ENCODE results near the gene UCK2. TPM values are rescaled to one million over a fixed set of nuclear protein-coding genes. Genes with fewer than 3 reads are reported as not detected.

Gene UCK2
- total RNA-seq, 1 donor from 2014 or later = 44.2 TPM

DNA sequence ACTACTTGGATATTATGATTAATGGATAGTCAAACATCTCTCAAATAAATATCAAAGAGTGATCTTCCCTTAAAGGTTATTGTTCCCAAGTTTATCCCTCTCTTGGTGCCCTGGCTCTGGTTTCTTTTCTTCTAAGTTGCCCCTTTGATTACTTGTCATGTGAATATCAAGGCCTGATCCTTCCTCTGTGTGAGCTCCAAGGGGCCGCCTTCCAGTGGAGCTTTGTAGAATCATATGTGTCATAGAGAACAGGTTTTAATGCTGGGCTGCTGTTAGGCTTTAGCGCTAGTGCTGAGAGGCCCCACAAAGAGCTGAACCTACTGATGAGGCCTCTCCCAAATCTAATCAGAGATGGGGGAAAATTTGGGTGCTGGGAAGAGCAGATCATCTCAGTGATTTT lies 25.5 kb downstream of the UCK2 start:
- Mint-ChIP-seq H3K4me1 (ENCODE audit: low read depth) (peaks cover 75% of the 10 kb centered on the region), H3K36me3 (ENCODE audit: low read depth) (no peaks in the 10 kb centered on the region), H3K27ac (ENCODE audit: unreplicated experiment) (peak overlapping the region; percentile 53), H3K4me3 (ENCODE audit: unreplicated experiment) (no peak overlapping the region), H3K27me3 (ENCODE audit: low read depth) (no peaks in the 10 kb centered on the region), H3K9me3 (ENCODE audit: low read depth) (no peaks in the 10 kb centered on the region)
- no peak for DNase-seq (ENCODE audit: low spot score)
- TF ChIP-seq, protein P1, sequence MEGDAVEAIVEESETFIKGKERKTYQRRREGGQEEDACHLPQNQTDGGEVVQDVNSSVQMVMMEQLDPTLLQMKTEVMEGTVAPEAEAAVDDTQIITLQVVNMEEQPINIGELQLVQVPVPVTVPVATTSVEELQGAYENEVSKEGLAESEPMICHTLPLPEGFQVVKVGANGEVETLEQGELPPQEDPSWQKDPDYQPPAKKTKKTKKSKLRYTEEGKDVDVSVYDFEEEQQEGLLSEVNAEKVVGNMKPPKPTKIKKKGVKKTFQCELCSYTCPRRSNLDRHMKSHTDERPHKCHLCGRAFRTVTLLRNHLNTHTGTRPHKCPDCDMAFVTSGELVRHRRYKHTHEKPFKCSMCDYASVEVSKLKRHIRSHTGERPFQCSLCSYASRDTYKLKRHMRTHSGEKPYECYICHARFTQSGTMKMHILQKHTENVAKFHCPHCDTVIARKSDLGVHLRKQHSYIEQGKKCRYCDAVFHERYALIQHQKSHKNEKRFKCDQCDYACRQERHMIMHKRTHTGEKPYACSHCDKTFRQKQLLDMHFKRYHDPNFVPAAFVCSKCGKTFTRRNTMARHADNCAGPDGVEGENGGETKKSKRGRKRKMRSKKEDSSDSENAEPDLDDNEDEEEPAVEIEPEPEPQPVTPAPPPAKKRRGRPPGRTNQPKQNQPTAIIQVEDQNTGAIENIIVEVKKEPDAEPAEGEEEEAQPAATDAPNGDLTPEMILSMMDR (IDR thresholded peaks at IDR 0.05) = no peak

DNA sequence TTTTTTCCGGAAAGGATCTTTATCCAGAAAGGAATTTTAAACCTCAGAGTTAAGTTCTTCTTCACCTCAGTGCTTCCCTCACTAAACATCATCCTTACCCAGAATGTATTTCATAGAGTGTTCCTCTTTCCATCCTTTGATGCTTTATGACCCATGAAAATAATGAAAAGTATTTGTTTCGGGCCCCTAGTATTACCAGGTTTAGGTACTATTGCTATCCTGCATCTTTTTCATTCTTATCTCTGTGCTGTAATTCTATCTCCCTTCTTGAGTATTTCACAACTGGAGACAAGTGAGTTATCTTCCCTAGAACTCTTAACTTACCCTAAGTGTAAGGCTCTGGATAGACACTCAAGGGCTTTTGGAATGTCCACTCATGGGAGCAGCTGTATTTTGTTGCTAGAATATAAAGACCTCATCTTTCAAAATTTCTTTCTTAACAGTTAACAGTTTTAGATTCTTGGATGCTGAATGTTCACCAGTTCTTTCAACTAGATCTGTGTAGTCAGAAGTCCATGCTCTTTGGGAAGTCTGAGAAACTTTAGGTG lies 26.2 kb downstream of the UCK2 start:
- Mint-ChIP-seq H3K27ac (ENCODE audit: unreplicated experiment) (peak overlapping the region; percentile 94), H3K9me3 (ENCODE audit: low read depth) (no peaks in the 10 kb centered on the region), H3K27me3 (ENCODE audit: low read depth) (no peaks in the 10 kb centered on the region), H3K4me3 (ENCODE audit: unreplicated experiment) (peak overlapping the region; percentile 35), H3K4me1 (ENCODE audit: low read depth) (peaks cover 82% of the 10 kb centered on the region), H3K36me3 (ENCODE audit: low read depth) (no peaks in the 10 kb centered on the region)
- TF ChIP-seq, protein P1 (IDR thresholded peaks at IDR 0.05) = no peak
- no peak for DNase-seq (ENCODE audit: low spot score)

DNA sequence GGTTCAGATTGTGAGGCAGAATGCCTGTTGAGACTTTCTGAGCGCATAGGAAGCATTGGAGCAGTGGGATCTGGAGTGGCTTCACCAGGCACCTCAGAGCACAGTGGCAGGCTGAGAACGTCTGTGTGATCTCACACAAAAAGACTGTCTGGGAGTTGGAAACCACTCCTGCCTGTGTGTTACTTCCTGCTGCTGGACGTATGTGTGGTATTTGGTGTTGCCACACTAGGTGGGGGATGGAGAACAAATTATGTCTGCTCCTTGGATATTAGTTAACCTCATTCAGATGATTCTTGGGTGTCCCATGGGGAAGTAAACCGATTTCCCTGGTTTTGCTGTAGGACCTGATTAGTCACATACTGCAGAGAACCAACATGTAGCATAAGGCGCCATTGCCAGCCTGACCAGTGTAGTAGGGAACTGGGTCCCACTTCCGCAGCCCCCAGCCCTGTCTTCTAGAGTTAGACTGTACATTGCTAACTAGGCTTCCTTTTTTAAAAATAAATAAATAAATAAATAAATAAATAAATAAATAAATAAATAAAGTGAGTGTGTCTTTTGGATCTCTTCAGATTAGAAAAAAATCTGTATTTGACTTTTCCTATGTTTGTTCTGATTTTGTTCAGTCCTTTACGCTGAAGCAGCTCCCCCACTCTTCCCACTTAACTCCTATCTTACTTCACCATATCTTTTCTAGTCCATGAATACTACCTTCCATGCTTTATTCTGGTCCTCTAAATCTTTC lies 26.9 kb downstream of the UCK2 start:
- no peaks in the 10 kb centered on the region for H3K27me3 Mint-ChIP-seq (ENCODE audit: low read depth)
- DNase-seq (ENCODE audit: low spot score) = no peak
- TF ChIP-seq, protein P1 (IDR thresholded peaks at IDR 0.05) = no peak
- H3K4me1 Mint-ChIP-seq (ENCODE audit: low read depth) = peaks cover 86% of the 10 kb centered on the region
- peak overlapping the region; percentile 35 for H3K4me3 Mint-ChIP-seq (ENCODE audit: unreplicated experiment)
- no peaks in the 10 kb centered on the region for H3K36me3 Mint-ChIP-seq (ENCODE audit: low read depth)
- peak overlapping the region; percentile 94 for H3K27ac Mint-ChIP-seq (ENCODE audit: unreplicated experiment)
- H3K9me3 Mint-ChIP-seq (ENCODE audit: low read depth) = no peaks in the 10 kb centered on the region

DNA sequence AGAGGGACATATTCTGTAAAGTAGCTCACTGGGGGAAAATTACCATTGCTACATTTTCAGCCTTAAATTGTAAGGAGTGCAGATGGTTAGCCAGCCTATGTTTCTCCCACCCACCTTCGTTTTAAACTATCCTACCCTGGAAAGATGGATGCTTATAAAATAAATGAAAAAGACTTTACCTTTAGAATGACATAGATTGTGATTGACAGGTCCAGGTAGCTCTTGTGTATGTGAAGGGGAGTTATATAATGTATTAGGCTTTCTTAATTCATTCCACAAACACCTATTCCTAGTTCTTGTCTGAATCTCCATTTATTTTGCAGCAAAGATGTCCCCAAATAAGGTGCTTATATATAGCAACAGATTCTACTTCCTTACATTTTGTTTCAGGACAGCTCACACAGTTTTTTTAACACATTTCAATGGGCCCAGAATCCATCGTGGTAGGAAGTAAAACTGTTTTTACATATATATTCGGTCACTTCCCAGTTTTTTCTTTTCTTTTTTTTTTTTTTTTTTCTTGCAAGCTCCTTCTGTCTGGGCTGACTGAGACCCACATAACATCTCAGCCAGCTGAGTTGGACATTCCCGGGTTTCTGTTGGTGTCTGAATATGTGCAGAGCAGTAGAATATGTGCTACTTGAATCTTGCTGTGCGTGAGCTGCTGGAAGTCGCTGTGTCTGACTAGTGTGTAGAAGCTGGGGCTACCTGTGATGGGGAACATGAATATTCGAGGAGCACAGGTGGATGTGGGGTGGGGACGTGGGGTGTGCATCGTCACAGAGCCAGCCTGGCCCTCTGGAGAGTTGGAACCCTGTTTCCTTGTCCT lies 27.8 kb downstream of the UCK2 start:
- DNase-seq (ENCODE audit: low spot score) = no peak
- Mint-ChIP-seq H3K4me1 (ENCODE audit: low read depth) (peaks cover 90% of the 10 kb centered on the region), H3K9me3 (ENCODE audit: low read depth) (no peaks in the 10 kb centered on the region), H3K27me3 (ENCODE audit: low read depth) (no peaks in the 10 kb centered on the region), H3K36me3 (ENCODE audit: low read depth) (no peaks in the 10 kb centered on the region), H3K27ac (ENCODE audit: unreplicated experiment) (peak overlapping the region; percentile 75), H3K4me3 (ENCODE audit: unreplicated experiment) (no peak overlapping the region)
- TF ChIP-seq, protein P1 (IDR thresholded peaks at IDR 0.05) = no peak

DNA sequence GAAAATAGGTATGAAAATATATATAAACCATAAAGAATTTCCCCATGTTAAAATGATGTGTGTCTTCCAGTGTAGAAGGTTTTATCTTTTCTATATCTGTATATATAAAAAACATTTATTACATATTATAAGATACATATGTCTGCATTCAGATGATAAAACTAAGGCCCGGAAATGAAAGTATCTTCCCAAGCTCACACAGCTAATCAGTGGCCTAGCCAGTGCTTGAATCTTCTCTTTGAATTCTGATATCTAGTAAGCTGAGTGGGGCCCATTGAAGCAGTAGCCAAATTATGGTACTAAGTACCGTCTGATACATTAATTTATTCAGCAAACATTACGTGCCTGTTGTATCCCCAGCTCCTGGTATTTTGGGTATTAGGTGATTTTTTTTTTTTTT lies 28.6 kb downstream of the UCK2 start:
- Mint-ChIP-seq H3K9me3 (ENCODE audit: low read depth) (no peaks in the 10 kb centered on the region), H3K27ac (ENCODE audit: unreplicated experiment) (no peak overlapping the region), H3K4me1 (ENCODE audit: low read depth) (peaks cover 89% of the 10 kb centered on the region), H3K27me3 (ENCODE audit: low read depth) (no peaks in the 10 kb centered on the region), H3K4me3 (ENCODE audit: unreplicated experiment) (no peak overlapping the region), H3K36me3 (ENCODE audit: low read depth) (no peaks in the 10 kb centered on the region)
- DNase-seq (ENCODE audit: low spot score) = no peak
- TF ChIP-seq, protein P1 (IDR thresholded peaks at IDR 0.05) = no peak

Measured in chondrocyte (in vitro differentiated cells).